ENCODE measurements around the gene NFIB. TPM values are rescaled to one million over a fixed set of nuclear protein-coding genes. Genes with fewer than 3 reads are reported as not detected.

NFIB gene
- total RNA-seq, 2 donors from 2014 or later, result 53.0 to 54.0 TPM

DNA sequence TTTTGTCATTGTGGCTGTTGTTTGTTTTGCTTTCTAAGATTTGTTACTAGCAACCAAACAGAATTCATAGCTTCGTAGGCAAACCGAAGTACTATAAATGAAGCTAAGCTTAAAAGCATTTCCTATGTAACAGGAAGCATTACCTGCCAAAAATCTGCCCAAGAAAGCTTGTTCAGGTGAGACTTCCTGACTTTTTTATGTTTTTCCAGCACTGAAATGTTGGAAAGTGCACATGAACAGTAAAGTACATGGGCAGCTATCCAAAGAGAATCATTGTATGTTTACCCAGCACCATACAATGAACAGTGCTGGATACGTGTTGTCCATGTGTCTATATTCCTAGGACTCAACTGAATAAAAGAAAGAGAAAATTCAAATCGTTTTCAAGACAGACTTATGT is 247.1 kb downstream of the NFIB start:
- DNase-seq, result no peak
- no peak overlapping the region for H3K27ac ChIP-seq
- H3K36me3 ChIP-seq, result no peaks in the 10 kb centered on the region
- intact Hi-C loops (cut with DNase I), result no loop called here
- TF ChIP-seq, protein P1, sequence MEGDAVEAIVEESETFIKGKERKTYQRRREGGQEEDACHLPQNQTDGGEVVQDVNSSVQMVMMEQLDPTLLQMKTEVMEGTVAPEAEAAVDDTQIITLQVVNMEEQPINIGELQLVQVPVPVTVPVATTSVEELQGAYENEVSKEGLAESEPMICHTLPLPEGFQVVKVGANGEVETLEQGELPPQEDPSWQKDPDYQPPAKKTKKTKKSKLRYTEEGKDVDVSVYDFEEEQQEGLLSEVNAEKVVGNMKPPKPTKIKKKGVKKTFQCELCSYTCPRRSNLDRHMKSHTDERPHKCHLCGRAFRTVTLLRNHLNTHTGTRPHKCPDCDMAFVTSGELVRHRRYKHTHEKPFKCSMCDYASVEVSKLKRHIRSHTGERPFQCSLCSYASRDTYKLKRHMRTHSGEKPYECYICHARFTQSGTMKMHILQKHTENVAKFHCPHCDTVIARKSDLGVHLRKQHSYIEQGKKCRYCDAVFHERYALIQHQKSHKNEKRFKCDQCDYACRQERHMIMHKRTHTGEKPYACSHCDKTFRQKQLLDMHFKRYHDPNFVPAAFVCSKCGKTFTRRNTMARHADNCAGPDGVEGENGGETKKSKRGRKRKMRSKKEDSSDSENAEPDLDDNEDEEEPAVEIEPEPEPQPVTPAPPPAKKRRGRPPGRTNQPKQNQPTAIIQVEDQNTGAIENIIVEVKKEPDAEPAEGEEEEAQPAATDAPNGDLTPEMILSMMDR (IDR thresholded peaks at IDR 0.05), result no peak
- H3K27me3 ChIP-seq, result no peaks in the 10 kb centered on the region
- H3K4me1 ChIP-seq, result no peaks in the 10 kb centered on the region
- no peaks in the 10 kb centered on the region for H3K9me3 ChIP-seq
- no peak overlapping the region for H3K4me3 ChIP-seq
- H3K9ac ChIP-seq (ENCODE audit: low read depth in 2 of 2, low read length in 2 of 2), result no peak overlapping the region

DNA sequence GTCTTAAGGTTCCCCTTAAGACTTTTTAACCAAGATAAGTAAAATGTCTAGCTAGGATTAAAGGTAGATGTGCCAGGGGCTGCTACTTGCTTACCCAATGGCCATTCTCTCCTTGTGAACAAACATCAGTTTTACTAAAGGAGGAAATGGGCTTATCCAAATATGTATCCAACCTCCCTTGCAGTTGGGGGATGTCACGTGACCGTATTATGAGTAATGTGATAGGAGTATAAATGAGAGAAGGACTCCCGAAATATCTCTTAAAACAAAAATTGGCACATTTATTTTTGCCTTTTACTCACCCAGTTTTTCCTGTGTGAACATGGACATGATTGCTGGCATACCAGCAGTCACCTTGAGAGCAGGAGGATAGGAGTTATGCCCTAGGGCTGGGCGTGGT is 247.9 kb downstream of the NFIB start:
- Histone ChIP-seq H3K4me3 (no peak overlapping the region), H3K9me3 (no peaks in the 10 kb centered on the region), H3K36me3 (no peaks in the 10 kb centered on the region), H3K27ac (no peak overlapping the region), H3K4me1 (no peaks in the 10 kb centered on the region), H3K27me3 (no peaks in the 10 kb centered on the region), H3K9ac (ENCODE audit: low read depth in 2 of 2, low read length in 2 of 2) (no peak overlapping the region)
- no peak for DNase-seq
- TF ChIP-seq, protein P1 (IDR thresholded peaks at IDR 0.05), result no peak
- intact Hi-C loops (cut with DNase I), result no loop called here

DNA sequence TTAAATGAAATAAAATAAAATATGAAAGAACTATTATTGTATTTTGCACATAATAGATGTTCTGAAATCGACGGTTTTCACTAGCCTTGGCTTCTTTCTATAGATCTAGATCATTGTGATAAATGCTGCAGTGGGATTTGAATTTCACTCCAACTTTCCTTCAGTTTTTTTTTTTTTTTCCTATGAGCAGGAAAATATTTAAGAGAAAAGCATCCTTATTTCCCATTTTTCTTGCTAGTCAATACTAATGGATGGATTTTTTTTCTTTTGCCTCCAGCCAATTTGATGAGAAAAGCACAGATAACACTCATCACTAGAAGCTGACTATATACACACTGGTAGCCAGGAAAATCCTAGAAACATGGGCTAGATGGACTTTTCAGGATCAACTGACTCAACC is 249.0 kb downstream of the NFIB start:
- H3K4me3 ChIP-seq, result no peak overlapping the region
- TF ChIP-seq, protein P1 (IDR thresholded peaks at IDR 0.05), result no peak
- H3K27me3 ChIP-seq, result no peaks in the 10 kb centered on the region
- no peak overlapping the region for H3K27ac ChIP-seq
- no peak overlapping the region for H3K9ac ChIP-seq (ENCODE audit: low read depth in 2 of 2, low read length in 2 of 2)
- intact Hi-C loops (cut with DNase I), result no loop called here
- H3K36me3 ChIP-seq, result no peaks in the 10 kb centered on the region
- no peak for DNase-seq
- no peaks in the 10 kb centered on the region for H3K9me3 ChIP-seq
- no peaks in the 10 kb centered on the region for H3K4me1 ChIP-seq

DNA sequence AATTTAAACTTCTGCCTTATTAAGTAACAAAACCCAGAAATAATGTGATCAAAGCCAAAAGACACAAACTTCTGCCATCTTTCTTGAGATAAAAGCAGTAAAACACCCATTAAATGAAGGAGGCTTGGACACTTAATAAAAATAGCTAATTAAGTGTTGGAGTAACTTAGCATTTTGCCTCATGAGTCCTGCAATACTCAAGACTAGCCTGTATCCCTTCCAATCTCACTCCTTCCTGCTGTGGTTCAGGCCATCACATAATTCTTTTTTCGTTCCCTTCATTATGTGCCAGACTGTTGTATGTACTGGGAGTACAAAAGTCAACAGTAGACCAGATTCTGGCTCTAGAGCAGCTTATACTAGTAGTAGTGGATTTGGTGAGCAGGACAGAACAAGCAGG is 250.2 kb downstream of the NFIB start:
- H3K4me3 ChIP-seq, result no peak overlapping the region
- no peaks in the 10 kb centered on the region for H3K9me3 ChIP-seq
- H3K9ac ChIP-seq (ENCODE audit: low read depth in 2 of 2, low read length in 2 of 2), result no peak overlapping the region
- TF ChIP-seq, protein P1 (IDR thresholded peaks at IDR 0.05), result no peak
- no peaks in the 10 kb centered on the region for H3K36me3 ChIP-seq
- intact Hi-C loops (cut with DNase I), result no loop called here
- no peaks in the 10 kb centered on the region for H3K27me3 ChIP-seq
- no peaks in the 10 kb centered on the region for H3K4me1 ChIP-seq
- H3K27ac ChIP-seq, result no peak overlapping the region
- DNase-seq, result no peak

DNA sequence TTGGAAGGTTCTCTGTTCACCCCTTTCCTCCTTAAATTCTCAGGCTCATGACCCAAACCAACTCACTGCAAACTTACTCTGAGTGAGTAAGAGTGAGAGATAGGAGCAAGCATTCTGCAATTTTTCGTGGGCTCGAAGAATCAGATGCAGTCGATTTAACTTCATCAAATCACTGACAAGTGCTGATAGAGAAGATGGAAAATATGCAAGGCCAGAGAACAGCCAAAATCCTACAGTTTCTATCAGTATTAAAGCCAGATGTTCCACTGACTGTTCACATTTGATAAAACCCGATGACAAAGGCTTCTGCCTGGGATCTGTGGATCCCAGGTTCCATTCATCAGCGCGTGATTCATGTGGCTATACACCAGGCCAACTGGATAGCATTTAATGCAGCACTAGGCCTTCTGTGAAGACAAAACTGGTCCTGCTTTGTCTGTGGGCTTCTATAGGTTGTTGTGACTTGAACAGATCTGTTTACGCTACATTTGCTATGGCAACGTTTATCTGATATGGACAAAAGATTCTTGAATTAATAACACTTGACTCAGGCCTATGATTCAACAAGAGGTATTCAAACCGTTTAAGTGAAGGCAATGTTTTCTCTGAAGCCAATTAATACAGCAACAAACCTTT is 251.2 kb downstream of the NFIB start:
- no peak for DNase-seq
- no peaks in the 10 kb centered on the region for H3K4me1 ChIP-seq

More for the DNA sequence above, 251.2 kb downstream of the NFIB start:
- H3K36me3 ChIP-seq, result no peaks in the 10 kb centered on the region
- intact Hi-C loops (cut with DNase I), result no loop called here
- TF ChIP-seq, protein P1 (IDR thresholded peaks at IDR 0.05), result no peak
- no peaks in the 10 kb centered on the region for H3K9me3 ChIP-seq
- H3K9ac ChIP-seq (ENCODE audit: low read depth in 2 of 2, low read length in 2 of 2), result no peak overlapping the region
- no peak overlapping the region for H3K27ac ChIP-seq
- H3K27me3 ChIP-seq, result no peaks in the 10 kb centered on the region
- H3K4me3 ChIP-seq, result no peak overlapping the region

Data from colonic mucosa (tissue), 4 donors.